SIG-M5 treated with dmso at 0.1 percent for 504 hours (cell line): Measurements from ENCODE around the gene ZNF33B.
"Not testable (repeated sequence)": the region's sequence is repeated elsewhere in the genome, so short reads cannot be mapped to it uniquely, and the experiment has no call there.

Source experiments
- DNase-seq: peaks from one replicate; lab custom pipeline; 2025; ENCODE audit not compliant: unreplicated experiment; lab: John Stamatoyannopoulos, UW

ZNF33B gene

DNA sequence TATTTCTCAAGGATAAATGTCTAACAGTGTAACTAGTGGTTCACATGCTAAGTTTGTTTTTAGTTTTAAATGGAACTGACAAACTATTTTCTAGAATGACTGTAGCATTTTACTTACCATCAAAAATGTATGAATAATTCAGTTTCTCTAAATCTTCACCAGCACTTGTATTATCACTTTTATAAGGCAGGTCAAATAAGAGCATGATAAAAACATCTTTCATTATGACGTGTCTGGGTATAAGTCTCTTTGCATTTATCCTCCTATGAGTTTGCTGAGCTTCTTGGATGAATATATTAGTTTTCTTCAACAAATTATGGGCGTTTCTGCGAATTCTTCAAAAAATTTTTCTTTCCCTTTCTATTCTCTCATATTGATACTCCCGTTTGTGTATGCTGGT, 19.9 kb downstream of the ZNF33B start:
- DNase-seq = no peak

DNA sequence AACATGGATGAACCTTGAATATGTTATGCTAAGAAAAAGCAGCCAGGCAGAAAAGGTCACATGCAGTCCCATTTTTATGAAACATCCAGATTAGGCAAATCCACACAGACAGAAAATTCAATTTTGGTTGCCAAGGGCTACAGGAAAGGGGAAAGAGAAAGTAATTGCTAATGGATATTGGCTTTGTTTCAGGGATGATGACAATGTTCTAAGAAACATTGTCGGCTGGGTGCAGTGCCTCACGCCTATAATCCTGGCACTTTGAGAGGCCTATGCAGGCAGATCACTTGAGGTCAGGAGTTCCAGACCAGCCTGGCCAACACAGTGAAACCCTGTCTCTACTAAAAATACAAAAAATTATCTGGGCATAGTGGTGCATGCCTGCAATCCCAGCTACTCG, 23.0 kb downstream of the ZNF33B start:
- DNase-seq = no peak

DNA sequence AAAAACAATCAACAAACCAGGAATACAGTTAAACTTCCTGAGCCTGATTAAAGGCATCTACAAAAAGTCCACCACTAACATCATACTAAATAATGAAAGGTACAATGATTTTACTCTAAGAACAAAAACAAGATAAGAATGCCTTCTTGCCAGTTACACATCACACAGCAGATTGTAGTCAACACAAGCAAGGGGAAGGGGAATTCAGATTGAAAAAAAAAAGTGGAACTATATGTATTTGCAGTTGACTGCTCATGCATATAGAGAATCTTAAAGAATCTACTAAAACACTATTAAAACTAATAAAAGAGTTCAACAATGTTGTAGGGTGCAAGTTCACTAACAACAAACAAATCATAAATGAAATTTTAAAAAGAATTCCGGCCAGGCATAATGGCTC, 28.5 kb downstream of the ZNF33B start:
- DNase-seq = no peak

DNA sequence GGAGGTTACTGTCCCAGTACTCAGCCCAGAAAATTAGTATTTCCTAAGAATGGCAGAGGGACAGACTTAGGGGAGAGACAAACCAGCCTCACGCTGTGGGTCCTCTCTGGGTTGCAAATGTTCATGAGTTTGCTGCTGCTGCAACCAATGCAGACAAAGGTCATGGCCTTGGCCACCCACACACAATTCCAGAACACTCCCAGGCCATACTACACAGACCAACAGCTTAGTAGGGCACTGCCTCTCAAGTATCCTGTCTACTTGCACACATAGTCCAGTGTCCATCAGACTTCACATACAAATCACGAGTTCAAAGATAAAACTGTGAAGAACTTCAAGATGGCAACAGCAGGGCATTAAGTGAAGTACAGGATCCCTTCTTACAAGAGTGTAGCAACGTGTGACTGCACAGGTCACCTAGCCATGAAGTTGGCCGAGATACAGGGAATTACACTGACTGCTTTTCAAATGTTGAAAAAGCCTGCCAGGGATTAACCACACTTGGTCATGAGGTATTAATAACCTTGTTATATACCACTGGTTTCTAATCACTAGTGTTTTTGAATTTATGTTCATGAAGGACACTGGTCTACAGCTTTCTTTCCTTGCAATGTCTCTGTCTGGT, 40.0 kb downstream of the ZNF33B start:
- no peak for DNase-seq

DNA sequence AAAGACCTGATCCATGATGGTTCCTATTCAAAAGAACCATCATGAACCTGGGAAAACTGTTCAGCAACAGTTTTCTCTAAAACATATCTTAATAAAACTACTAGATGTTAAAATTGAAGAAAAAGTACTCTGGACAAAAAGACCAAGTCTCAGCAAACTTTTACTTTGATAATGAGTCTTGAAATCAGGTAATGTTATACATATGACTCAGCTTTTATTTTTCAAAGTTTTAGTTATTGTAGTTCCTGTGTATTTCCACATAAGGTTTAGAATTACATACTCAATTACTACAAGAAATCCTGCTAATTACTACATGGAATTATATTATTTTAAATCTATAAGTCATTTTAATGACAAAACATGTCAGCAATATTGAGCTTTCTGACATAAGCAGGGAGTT, 42.2 kb downstream of the ZNF33B start:
- DNase-seq = no peak

DNA sequence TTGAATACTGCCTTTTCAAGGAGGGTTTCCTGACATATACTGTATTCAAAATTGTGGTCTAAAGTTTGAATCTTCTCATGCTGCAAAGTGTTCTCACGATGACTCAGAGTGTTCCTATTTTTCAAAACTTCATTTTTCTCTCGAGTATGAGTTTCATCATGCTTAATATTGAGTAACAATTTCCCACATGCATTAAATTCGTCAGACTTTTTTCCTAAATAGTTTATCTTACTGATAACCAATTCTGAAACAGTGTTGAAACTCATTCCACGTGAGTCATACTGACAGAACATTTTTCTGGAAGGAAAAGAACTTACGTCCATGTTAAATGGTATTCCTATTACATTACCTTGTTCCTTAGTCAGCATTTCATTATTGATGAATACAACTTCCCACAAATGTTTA, 44.1 kb downstream of the ZNF33B start:
- no peak for DNase-seq

DNA sequence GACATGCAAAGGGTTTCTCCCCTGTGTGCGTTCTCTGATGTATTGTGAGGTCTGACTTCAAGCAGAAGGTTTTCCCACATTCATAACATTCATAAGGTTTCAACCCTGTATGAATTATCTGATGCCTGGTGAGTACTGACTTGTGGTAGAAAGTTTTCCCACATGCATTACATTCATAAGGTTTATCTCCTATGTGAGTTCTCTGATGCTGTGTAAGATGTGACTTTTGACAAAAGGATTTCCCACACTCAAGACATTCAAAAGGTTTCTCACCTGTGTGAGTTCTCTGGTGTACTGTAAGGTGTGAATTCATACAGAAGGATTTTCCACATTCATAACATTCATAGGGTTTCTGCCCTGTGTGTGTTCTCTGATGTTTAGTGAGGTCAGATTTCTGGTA, 45.1 kb downstream of the ZNF33B start:
- no peak for DNase-seq

DNA sequence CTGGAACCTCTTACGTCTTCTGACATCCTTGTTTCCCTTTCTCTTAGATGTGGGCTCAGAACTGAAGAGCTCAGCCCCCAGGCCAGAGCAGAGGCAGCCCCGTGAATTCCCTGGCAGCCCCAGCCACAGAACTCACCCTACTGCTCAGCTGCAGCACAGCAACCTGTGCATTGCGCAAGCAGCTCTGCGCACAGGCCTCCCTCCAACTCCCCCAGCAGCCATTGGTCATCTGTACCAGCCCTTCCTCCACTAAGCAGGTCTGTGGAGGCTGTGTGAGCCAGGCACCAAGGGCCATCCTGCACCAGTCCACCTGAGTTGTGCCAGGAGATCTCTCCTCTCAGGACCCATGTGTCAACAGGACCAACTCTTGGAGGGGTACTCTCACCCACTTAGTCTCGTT, 54.5 kb downstream of the ZNF33B start:
- no peak for DNase-seq

DNA sequence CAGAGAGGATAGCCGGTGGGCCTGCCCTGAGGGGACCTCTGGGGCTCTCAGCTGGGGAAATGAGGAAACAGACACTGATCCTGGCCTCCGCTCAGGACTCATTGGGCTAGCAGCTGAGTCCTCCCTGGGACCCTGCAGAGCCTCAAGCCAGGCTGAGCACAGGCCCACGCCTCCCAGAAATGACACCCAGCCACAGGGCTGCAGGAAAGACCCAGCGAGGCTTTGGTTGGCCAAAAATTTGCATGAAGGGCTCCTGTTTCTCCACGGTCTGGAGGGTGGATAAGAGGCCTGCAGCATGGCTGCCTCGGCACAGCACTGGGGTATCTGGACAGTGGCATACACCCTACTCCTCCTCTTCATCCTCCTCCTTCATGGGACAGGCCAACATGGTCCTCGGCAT, 60.4 kb downstream of the ZNF33B start:
- DNase-seq = no peak

DNA sequence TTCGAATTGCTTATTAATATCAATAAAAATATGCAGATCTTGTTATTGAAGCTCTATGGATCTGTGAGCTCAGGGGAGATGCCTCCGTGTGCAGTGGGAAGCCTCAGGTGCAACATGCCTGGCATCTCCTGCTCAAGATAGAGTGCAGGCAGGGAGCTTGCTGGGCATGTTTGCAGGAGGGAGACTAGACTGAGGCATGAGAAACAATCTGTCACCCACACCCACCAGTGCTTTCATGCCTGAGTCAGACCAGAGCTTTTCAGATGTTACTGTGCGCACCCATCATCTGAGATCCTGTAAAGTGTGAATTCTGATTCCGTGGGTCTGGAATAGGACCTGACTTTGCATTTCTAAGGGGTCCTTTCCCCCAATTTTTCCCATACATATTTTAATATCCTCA, 62.0 kb downstream of the ZNF33B start:
- DNase-seq = no peak

DNA sequence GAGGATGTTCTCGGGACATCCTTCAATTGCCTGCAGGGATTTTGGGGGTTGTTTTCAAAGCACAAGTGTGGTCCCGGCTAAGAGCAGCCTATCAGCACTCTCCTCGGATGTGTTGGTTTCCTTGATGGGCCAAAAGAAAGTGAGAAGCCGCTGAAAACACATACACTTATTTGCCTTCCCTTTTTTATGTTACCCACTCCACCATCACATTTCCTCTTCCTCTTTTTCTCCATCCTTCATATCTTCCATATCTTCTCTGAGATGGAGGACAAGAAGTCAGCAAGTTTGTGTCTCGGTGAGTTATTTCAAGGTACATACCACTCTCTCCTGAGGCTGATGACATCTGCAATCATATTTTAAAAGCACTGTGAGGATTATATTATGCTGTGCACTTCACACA, 64.0 kb downstream of the ZNF33B start:
- peak; percentile 11 for DNase-seq

DNA sequence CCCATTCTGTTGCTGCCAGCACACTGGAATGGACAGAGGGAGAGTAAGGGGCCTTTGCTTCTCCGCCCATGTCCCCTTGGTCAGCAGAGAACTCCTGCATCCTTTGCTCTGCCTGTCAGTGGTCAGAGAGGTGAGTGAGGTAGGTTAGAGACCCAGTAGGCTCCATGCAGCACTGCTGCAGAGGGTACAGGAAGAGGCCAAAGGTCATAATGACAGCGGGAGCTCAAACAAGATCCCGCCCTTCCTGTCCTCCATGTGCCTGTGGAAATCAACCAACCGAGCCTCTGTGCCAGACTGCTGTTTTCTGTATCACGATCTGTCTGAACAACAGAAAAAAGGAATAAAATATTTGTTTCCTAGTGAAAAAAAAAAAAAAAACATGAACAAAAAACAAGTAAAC, 81.4 kb downstream of the ZNF33B start:
- no peak for DNase-seq

DNA sequence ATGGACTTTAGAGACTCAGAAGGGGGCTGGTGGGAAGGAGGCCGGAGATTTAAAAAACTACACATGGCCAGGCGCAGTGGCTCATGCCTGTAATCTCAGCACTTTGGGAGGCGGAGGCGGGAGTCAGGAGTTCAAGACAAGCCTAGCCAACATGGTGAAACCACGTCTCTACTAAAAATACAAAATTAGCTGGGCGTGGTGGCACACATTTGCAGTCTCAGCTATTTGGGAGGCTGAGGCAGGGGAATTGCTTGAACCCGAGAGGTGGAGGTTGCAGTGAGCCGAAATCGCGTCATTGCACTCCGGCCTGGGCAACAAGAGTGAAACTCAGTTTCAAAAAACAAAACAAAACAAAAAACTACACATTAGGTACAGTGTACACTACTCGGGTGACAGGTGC, 84.8 kb downstream of the ZNF33B start:
- DNase-seq = not testable (repeated sequence)

DNA sequence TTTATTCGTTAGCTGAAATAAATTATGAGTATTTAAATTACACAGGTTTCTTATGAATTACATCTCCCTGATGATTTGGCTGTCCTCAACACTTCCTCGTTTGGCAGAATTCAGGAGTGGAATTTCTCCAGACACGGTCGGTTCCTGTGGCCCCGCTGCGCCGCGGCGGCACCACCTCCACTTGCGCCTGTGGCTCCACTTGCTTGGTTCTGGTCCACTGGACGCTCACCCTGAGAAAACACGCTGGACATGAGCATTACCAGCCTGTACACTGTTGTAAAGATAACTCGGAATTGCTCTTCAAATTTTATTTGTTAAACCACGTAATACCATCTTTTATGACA, 85.3 kb downstream of the ZNF33B start:
- DNase-seq = no peak

DNA sequence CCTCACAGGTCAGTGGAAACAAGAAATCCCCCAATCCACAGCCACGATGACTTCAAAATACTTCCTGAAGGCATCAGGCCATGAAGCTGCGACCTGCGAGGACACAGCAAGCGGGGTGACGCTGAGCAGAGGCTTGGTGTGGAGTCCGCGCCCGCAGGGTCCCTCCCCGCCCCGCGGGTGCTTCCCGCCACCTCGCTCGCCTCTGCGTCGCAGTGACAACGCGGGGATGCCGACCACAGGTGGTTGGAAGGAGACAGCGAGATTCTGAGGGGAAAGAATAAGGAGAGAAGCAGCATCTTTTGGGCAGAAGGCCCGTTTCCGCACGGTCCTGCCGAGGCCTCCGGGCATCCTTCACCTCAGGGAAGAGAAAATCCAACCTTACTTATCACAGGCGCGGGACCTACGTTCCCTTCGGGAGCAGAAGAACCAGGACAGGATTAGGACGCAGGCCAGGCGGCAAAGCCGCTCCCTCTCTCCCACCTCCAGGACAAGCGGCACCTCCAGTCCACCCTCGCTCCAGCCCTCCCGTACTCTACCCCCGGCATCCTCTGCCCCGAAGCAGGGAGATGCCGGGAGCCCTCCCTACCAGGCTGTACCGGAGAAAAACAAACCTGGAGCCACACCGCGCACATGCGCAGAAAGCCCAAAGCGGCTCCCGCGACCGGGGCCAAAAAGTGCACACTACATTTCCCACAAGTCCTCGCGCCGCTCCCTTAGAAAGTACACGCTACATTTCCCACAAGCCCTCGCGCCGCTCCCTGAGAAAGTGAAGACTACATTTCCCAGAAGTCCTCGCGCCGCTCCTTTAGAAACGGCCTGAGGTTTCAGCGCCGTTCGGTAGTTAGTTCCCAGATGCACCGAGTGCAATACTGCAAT, 85.9 kb downstream of the ZNF33B start:
- peak; percentile 93 for DNase-seq

DNA sequence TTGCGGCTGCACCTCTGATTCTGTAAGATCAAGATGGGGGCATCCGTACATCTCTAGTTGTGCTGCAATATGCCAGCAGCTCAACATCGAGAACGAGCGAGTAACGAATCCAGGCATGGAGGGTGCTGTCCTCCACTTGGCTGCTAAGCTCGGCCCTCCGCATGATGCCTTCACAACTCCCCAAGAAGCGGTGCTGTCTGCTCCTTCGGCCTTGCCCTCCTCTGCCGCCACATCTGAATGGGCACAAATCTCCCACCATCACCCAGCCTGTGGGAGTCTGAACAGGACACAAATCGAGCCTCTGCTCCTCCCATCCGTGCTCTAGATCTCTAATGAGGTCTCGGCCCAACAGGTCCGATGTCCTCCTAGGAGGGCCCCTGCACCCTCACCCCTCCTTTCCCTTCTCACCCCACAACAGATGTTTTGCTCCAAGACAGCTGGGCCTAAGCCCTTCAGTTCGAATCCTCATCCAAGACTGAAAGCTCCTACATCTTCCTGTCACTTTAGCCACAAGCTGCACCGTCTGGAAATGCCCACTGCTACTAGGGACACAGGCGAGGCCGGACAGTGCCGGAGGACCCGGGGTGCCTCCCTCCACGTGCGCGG, 86.7 kb downstream of the ZNF33B start:
- no peak for DNase-seq

DNA sequence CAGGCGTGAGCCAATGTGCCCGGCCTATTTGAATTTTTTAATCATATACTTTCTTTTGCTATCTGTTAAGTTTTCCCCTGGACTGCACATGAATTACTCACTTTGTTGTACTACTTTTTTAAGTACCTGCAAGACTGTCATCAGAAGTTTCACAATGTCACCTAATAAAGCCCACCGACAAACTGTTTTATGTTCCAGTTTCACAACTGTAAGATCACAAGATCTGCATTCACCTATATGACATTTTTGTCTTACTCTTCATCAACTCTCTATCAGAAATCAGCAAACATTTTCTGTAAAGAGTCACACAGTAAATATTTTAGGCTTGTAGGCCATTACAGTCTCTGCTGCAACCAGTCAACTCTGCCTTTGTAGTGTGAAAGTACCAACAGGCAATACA, 88.5 kb downstream of the ZNF33B start:
- DNase-seq = no peak

DNA sequence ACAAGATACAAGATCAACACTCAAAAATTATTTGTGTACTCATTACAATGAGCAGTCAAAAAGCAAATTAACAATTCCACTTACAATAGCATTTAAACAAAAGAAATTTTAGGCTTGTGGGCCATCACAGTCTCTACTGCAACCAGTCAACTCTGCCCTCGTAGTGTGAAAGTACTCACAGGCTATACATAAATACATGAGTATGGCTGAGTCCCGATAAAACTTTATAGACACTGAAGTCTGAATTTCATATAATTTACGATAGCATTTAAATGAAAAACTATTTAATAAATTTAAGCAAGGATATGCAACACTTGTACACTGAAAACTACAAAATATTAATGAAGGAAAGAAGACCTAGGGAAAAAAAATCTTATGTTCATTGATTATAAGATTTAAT, 90.1 kb downstream of the ZNF33B start:
- DNase-seq = no peak

DNA sequence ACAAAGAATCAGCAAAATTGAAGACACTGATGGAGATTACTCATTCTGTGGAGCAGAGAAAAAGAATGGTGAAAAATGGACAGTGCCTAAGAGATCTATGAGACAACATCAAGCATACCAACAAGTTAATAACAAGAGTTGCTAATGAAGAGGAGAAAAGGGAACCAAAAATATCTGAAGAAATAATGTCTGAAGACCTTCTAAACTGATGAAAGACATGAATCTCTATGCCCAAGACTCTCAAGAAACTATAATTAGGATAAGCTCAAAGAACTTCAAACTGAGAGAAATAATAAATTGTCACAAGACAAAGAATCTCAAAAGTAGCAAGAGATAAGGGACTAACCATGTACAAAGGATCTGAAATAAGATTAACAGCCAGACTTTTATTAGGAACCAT, 93.4 kb downstream of the ZNF33B start:
- DNase-seq = no peak

DNA sequence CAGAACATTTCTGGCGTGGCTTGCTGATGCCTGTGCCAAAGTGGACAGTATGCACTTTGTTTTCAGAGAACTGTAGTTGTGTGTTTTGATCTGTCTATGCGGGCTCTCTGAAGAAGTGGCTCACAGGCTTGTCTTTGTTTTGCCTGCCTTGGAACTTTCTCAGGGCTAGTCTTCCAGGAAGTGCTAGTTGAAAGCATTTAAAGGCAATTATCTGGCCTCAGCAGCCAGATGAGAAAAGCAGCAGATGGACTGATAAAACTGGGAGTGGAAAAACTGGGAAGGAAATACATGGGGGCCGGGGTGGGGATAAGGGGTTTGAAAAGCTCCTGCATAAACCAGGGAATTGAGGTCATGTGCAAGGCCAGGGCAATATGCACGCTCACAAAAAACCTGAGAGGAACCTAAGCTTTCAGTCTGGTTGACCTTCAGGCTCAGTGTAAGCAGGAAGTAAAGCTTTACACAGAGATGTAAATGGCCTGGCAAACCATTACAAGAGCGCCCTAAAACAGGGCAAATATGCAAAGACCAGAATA, 94.5 kb downstream of the ZNF33B start:
- DNase-seq = no peak
